NCI-H510A treated with DMSO at 0.1 percent for 48 hours (cell line): ENCODE measurements around the gene PTPRN2.
"Not testable (repeated sequence)": the region's sequence is repeated elsewhere in the genome, so short reads cannot be mapped to it uniquely, and the experiment has no call there.

Experiments
- DNase-seq: peaks from one replicate; lab custom pipeline; 2025; lab: John Stamatoyannopoulos, UW

PTPRN2 gene

DNA sequence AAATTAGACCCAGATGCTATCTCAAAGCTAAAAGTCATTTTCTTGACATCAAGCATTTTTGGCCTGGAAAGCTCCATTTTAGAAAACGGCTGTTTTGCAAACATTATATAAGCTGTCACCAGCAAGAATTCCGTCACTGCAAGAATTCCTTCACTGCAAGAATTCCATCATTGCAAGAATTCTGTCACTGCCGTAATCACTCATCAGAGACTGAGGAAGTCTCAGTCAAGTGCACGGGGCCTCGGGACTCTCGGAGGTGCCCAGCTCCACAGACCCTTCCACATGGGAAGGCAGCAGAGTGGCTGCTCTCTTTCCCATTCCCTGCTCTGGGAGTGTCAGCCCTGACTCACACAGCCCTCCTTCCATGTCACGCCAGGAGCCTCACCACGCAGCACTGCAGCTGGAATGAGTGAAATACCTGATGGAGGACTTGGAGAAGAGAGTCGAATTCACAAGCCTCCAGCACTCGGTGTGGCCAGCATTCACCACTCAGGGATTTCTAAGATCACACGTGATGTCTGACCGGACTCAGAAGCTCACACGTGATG lies 168.3 kb downstream of the PTPRN2 start:
- DNase-seq = no peak

GRCh38 chr7:158418395-158418794 lies 169.2 kb downstream of the PTPRN2 start:
- not testable (repeated sequence) for DNase-seq

- peak; percentile 30 for DNase-seq
Measured at GRCh38 chr7:158416283-158416933, 171.2 kb downstream of the PTPRN2 start.

- DNase-seq = no peak
Measured at GRCh38 chr7:158415316-158415715, 172.3 kb downstream of the PTPRN2 start.

GRCh38 chr7:158414486-158414961 lies 173.1 kb downstream of the PTPRN2 start:
- DNase-seq = peak; percentile 90

- no peak for DNase-seq
Measured at GRCh38 chr7:158414002-158414401, 173.6 kb downstream of the PTPRN2 start.

DNA sequence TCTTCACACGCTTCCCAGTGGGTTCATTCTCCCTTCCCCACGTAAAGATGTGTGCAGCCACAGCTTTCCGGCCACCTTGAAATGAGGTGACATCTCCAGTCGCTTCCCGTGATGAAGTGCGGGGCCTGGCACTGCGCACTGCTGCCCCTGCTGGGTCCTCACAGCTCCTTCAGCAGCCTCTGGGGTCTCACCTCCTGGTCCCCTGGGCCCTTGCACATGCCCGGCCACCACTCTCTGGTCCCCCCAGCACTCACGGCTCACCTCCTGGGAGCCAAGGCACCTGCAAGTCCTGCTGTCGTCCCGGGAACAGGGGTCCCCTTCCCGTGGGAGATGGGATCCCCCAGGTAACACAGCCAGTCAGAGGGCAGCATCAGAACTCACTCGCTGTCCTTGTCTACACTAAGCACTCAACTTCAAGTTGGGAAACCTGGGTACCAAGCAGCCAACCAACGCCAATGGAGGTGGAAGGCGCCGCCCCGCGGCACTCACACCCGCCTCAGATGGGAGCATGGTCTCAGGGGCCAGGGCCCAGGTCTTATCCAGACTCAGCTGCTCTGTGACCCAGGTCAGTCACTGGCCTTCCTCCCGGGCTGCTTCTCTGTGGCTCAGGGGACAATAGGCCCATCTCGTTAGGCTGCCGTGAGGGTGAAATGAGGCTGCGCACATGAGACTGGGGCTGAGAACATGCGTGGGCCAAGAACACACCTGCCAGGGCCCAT lies 176.2 kb downstream of the PTPRN2 start:
- no peak for DNase-seq

DNA sequence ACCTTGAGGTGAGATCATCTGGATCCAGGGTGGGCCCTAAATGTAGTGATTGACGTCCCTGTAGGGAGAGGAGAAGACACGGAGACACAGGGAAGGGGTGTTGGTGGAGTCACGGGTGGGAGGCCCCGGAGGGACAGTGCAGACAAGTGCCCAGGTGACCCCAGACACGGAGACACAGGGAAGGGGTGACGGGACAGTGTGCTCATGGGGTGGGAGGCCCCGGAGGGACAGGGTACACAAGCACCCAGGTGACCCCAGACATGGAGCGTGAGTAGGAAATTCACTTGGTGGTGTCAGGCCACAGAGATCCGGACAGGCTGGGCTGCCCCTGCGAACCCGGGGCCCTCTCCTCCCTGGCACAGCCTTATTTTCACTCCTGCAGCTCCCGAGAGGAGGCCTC lies 176.9 kb downstream of the PTPRN2 start:
- no peak for DNase-seq

DNA sequence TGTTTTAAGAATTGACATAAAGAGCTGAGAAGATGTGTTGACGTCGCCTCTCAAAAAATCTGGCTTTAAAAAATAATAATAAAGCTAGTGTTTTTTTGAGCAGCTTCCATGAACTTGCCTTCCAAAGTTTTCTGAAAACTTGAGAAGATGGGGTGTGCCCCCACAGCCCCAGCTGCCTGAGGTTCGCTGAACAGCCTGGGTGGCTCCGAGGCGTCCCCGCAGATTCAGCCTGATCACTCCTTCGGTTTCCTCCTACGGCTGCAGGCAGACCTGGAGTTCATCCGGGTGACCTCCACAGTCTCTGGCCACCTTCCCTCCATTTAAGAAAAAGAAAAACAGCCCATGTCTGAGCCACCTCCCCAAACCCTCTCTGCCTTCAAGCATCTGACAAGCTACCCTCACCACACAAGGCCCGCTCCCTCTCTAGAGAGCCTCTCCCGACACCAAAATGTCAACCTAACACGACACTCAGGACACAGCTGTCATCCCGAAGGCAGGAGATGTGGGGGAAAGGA lies 177.8 kb downstream of the PTPRN2 start:
- no peak for DNase-seq

DNA sequence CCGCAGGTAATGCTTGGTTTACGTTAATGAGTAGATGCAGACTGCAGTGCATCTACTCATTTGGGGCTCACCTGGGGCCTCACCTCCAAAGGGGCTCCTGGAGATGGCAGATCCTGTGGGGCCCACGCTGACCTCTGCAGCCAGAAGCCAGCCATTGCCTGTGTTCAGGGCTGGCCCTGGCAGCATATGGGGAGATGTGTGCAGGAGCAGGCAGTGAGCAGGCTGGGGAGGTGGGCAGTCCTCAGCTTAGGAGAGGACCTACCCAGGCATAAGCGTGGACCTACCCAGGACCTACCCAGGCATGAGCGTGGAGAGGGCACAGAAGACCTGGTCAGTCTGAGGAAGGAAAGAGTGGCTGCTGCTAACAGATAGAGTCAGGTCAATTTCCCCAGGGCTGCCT lies 178.5 kb downstream of the PTPRN2 start:
- no peak for DNase-seq

- no peak for DNase-seq
Measured at GRCh38 chr7:158408318-158408920, 179.2 kb downstream of the PTPRN2 start.

DNA sequence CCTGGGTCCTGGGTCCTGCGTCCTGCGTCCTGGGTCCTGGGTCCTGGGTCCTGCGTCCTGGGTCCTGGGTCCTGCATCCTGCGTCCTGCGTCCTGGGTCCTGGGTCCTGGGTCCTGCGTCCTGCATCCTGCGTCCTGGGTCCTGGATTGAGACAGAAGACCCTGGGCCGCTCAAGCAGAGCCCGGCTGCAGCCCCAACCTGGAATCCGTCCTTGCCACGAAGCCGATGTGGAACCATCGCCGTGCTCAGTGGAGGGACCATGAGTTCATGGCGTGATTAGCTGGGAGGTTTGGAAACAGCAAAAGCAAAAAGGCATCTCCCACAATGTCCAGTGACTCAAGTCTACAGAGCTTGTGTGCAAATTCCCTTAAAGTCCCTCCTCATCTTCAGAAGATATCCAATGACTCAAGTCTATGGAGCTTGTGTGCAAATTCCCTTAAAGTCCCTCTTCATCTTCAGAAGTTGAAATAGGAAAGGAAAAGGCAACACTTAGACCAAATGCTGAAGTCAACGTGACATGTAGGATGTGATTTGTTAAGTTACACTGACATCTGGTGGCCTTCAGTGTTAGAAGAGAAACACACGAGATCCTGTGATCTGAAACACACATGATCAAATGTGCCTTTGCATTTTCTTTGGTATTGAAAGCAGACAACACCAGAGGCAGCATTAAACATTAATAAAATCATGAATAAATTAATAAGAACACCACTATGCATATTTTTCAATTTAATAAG lies 179.9 kb downstream of the PTPRN2 start:
- DNase-seq = peak; percentile 69

DNA sequence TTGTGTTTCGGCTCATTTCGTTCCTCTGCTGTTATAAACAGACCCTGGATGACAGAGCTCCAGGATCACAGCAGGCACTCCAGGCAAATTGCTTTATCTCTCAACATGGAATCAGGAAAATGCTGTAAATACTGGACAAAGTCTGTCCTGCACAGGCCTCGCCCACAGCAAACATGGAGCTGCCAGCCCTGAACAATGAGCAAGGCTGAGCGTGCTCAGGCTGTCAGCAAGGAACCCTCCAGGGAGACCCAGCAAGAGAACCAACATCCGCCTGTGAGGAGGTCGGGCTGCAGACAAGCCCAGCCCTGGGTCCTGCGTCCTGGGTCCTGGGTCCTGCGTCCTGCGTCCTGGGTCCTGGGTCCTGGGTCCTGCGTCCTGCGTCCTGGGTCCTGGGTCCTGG lies 180.8 kb downstream of the PTPRN2 start:
- no peak for DNase-seq

DNA sequence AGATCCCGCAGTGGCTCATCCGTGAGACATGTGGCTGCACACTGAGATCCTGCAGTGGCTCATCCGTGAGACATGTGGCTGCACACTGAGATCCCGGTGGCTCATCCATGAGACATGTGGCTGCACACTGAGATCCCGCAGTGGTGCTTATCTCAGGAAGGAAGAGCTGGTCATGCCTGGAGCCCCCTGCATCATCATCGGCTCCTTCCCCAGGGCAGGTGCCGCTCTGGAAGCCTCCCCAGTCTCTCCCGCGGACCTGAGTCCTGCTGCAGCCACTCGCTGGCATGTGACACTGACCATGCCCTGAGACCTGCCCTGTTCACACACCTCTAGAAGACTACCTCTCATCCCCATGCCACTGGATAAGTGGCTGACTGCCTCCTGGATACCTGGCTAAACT lies 181.3 kb downstream of the PTPRN2 start:
- no peak for DNase-seq

DNA sequence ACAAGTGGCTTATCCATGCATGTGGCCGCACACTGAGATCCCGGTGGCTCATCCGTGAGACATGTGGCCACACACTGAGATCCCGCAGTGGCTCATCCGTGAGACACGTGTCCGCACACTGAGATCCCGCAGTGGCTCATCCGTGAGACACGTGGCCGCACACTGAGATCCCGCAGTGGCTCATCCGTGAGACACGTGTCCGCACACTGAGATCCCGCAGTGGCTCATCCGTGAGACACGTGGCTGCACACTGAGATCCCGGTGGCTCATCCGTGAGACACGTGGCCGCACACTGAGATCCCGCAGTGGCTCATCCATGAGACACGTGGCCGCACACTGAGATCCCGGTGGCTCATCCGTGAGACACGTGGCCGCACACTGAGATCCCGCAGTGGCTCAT lies 181.9 kb downstream of the PTPRN2 start:
- not testable (repeated sequence) for DNase-seq

GRCh38 chr7:158405324-158405723 lies 182.3 kb downstream of the PTPRN2 start:
- no peak for DNase-seq

DNA sequence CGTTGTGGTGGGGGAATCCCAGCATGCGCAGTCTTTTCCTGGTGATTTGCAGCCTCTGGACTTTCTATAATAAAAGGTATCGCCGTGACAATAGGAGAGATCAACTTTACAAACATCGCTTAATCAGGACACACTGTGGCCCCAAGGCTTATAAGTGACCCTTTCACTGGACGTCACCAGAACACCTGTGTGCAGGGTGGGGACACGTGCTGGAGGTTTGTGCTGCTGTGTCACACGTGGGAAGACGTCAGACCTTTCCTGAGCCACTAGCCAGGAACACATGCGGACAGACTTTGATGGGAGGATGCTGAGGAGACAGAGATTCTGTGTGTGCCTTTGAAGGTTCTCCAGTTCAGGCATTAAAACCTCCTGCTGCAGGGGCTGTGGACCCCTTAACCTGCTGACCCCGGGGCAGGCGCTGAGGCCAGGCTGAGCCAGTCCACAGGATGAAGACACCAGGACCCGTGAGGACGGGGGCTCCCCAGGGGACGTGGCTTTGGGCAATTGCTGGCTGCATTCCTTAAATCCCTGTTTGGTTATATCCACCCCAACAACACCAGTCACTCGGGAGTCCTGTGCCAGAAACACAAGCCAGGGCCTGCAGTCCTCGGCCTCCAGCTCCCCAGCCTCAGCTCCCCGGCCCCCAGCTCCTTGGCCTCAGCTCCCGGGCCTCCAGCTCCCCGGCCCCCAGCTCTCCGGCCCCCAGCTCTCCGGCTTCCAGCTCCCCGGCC lies 183.4 kb downstream of the PTPRN2 start:
- DNase-seq = no peak

DNA sequence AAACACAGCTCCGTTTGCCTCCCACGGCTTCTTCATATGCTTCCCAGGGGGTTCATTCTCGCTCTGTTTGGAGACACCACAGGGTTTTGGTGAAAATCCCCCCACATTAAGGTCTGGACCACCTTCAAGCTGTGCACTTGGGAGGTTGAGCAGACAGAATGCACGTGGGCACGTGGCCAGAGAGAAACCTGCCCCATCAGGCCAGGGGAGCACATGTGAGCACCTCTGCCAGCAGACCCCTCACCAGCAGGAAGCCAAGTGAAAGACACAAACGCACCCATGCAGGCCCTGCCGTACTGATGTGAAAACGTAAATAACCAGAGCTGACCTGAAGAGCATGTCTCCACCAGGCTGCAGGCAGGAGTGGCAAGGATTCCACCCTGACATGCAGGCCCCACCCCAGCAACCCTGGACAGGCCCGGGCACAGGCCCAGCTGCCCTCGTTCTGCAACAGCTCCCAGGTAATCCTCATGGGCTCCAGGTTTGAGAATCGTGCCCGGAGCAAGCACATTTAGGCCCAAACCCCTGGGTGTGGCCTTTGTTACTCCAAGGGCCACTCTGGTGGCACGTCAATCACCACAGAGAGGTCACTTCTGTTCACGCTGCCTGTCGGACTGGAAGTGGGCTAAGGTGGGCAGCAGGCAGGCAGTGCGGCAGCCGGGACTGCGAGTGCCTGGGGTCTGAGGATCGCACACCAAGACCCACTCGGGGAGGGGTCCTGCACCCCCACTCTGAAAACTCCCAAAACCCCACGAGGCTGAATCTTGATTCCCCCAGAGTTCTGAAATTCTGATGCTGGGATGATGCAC lies 184.4 kb downstream of the PTPRN2 start:
- DNase-seq = no peak

GRCh38 chr7:158402471-158402870 lies 185.2 kb downstream of the PTPRN2 start:
- DNase-seq = no peak

DNA sequence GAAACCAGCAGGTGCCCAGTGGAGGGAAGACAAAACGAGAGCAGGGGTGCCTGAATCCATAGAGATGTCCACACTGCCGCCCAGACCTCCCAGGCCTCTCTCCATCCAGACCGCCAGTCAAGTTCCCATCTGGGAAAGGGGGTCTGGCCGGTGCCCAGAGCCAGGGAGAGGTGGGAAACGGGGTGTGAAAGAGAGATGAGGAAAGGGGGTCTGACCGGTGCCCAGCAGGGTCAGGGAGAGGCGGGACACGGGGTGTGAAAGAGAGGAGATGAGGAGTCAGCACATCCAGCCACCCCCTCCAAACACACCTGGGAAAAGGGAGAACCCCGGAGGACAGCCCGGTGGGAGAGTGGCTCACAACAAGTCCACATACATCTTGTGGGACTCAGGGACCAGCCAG lies 185.8 kb downstream of the PTPRN2 start:
- DNase-seq = no peak
